Fibroblast of skin of right biceps (primary cell): ENCODE measurements around the gene HOXA4.

ENCODE experiments used
- DNase-seq: peaks from one replicate; pipeline ENCODE4 v3.0.0-alpha.2; 2013

Gene HOXA4

GRCh38 chr7:27115221-27116026 is 15.1 kb downstream of the HOXA4 start:
- DNase-seq: no peak

GRCh38 chr7:27114881-27115220 is 15.7 kb downstream of the HOXA4 start:
- no peak for DNase-seq

DNA sequence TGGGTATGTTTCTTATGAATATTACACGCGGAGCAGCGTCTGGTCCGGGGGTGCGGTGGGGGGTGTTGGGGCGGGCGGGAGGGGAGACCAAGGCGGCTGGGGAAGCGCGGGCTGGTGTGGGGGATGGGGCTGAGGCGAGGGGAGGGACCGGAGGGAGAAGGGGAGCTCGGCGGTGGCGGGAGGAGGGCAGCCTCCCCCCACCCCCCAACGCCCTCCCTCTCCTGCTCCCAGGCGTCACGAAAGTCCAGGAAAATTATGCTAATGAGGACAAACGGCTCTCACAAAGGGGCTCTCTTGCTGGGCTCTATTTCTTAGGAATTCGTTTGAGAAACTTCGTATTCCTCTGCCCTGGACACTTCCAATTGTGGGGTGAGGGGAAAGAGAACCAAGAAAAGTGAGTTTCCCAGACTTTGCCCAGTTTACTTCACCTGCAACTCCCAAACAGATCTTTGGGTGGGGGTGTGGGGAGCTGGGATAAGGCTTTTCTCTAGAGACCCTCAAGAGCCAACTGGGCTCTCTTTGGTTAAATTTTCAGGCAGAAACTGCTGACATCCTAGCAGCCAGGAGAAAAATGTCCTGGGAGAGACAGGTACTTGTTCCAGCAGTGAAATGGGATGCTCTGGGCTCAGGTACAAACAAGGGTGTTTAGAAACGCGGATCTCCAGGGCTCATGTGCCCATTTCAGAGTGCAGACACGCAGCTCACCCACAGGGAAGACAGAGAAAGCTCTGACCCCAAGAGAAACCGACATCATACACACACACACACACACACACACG is 16.4 kb downstream of the HOXA4 start:
- peak; percentile 46 for DNase-seq

DNA sequence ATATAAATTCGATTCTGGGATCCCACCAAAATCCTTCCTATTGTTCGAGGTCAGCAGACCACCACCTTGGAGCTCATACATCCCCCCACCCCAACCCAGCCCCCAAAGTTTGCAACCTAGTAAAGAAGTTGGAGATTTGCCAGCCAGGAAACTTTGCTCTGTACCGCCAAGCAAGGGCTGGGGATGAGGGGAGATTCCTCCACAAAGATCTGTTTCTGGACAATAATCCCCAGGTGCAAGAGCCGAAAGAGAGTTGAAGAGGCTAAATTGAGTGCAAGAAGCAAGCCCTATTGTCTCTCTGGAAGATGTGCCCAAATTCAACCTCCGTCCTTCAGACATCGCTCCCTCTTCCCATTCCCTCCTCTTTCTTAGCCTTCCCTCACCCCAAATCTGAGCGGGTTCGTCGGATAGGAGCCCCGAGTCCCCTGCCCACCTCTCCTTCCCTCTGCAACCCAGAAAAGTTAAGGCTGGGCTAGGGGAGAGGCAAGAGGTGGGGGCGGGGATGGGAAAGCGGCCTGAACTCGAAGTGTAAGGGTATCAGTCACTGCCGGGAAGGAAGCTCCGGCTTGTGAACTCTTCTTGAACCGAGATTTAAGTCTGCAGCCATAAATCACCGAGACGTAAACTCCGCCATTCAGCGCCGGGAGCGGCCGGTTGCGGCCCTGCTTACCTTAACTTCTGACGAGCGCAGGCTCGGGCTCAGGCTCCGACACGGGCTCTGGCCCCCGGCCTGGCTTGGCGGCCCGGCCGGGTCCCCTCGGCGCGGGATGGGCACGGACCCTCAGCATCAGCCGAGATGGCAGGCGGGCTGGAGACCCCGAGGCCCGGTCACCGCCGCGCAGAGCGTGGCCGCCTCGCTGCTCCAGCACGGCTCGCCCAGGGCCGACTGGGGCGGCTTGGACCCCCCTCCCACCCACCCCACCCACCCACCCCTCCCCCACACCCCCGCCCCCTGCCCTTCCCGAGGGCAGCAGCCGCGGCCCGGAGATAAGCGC is 17.3 kb downstream of the HOXA4 start:
- DNase-seq: peak; percentile 83

DNA sequence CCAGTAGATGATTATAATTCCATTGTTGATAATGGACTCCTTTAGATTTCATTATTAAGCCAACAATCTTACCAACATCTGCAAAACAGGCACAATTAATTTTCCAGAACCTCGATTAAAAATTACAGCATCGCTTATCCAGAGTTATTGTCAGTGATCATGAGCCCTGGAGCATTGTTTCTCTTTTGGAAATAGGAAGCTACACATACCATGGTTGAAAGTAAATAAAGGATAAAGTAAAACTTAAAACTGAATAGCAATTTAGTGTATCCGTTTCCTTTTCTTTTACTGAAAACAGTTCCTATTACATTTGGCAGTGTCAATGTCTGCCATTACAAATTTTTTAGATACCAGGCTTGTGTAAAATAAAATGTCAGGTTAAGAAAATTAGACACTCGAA is 18.2 kb downstream of the HOXA4 start:
- no peak for DNase-seq

- DNase-seq: no peak
These were observed 18.7 kb downstream of the HOXA4 start for GRCh38 chr7:27111751-27112277.

- DNase-seq: peak; percentile 80
These were observed 19.4 kb downstream of the HOXA4 start for GRCh38 chr7:27111042-27111750.

- DNase-seq: peak; percentile 80
These were observed 20.1 kb downstream of the HOXA4 start for GRCh38 chr7:27110186-27111031.

DNA sequence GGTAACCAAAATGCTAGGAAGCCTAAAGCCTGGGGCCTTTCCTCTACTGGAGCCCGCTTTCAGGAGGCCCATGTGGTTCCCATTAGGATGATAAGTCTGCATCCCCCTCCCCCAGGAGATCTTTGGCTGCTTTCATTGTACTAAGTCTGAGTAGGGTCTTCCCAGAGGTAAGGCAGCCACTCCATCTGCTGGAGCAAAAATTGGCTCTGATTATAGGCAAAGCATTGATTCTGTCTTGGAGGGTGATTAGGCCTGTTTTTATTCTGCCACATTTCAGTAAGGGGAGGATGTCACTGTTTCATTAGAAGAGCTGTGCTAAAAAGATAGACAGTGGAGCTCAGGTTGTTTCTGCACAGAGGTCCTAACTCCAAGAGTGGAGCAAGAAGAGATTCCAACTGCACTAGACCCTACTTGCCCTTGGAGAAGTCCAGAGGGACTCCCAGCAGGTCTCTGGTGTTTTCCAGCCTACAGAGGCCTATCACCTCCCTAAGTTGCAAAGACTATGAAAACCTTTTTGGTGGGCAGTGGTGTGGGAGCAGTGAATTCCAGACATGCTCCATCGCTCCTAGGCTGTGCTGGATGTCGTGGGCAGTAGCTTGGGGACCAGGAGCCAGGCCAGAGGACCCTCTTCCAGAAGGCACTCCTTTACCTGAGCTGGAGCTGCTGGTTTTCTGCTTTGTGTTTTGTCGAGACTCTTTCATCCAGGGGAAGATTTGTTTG is 20.9 kb downstream of the HOXA4 start:
- no peak for DNase-seq

GRCh38 chr7:27108390-27109127 is 22.0 kb downstream of the HOXA4 start:
- no peak for DNase-seq

DNA sequence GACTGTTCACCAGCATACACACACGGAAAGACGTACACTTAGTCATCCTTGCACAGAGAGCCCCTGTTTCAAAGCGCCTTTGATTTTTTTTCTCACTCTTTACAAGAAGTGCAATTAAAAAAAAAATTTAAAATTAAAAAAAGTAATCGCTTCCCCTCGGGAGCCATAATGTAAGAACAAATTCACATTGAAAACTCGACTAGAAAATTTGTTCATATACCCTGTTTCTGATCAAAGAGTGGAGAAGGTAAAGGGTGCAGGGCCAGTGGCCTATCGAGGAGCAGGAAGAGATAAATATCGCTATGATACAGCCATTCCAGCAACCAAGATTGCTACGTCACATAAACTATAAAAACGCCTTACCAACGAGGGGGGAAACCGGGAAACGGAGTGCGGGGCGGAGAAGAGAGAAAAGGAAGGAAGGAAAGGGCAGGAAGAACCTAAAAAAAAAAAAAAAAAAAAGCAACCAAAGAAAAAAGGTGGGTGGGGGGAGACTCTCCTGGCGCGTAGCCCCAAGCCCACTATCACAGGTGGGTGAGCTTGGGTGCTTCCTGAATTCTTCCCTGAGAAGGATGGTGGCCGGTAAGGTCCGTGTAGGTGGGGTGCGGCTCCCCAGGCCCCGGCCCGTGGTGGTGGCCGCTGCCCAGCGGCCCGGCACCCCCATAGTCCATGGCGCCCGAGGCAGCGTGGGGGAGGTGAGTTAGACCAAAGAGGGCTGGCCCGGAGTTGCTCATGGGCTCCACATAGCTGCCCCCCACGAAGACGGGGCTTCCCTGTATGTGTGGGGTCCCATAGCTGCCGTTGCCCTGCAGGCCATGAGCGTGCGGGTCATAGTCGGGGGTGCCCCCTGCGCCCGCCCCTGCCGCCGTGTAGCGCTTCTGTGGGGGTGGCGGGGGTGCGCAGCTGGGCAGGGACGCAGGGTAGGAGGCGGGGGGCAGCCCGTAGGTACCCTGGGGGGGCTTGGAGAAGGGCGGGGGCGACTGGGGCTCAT is 22.9 kb downstream of the HOXA4 start:
- no peak for DNase-seq

DNA sequence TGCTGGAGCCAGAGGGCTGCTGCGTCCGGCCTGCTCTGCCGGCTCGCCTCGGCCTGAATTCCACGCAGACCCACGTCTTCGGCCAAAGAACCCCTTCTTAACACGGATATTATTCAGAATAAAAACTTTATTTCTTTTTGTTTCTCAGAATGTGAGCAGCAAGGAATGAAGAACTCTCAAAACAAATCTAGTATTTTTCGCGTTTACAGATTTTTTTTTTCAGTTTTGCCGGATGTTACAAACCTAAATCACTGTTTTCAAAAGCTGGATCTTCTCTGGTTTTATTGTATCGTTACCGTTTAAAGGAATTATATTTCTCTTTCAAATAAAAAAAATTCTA is 23.7 kb downstream of the HOXA4 start:
- no peak for DNase-seq

DNA sequence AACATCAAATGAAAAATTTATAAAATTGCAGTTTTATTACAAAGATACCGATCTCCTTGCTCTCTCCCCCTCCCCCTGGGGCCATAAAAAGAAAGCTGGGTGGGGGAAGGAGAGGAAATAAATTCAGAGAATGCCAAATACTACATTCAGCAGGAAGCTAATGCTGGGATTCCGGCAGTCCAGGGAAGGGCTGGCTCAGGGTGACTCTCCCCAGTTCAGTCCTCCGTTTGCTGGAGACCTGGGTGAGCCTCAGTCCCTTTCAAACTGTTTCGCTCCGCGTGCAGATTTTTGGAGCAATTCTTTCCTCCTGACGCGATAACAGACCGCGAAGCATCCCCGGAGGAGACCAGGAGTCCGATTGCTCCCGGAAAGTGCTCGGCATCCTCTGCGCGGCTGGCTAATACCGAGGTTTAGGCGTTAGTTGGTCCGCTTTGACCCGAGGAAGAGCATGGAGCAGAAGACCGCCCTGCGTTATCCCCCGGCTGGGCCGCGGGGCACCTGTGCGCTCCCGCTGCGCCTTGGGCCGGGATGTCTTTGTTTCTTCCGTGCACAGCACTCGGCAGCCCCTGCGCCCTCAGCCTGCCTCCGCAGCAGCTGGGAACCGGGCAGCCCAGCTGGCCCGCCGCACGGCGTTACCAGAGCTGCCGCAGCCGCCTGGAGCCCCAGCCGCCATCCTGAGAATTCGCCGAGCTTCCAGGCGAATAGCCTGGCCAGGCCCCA is 24.2 kb downstream of the HOXA4 start:
- no peak for DNase-seq

GRCh38 chr7:27105301-27106031 is 25.1 kb downstream of the HOXA4 start:
- no peak for DNase-seq

- no peak for DNase-seq
These were observed 26.1 kb downstream of the HOXA4 start for GRCh38 chr7:27104341-27105058.

DNA sequence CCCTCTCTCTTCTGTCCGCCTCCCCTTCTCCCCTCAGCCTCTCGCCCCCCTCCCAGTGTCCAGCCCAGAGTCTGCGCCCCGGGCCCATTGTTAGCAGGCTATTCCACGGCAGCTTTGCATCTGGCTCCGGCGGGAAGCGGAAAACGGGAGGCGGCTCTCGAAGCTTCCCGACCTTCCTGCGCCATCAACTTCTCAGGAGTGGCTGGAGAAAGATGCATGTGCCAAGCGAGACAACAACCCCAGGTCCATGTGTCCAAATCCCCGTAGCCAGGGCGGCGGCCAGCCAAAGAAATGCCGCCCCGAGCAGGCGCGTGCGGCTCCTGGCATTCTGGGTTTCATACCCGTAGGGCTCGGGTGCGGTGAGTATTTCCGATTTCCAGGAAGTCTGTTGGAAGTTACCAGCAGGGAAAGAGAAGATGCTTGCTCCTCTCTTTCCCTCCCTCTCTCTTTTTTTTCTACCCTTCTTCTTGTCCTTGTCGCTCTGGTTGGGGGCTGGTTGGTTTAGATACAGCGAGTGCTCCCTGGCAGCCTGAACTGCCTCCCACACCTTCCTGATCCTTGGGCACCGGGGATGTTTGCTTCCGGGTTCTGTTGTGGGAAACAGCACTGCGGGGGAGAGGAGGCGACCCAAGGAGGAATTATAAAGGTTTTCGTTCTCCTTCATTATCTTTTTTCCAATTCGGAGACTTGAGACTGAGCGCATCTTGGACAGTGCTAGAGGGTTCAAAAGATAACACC is 26.9 kb downstream of the HOXA4 start:
- DNase-seq: no peak
